Activated CD4-positive, CD25-positive, alpha-beta regulatory T cell treated with anti-CD3 and anti-CD28 coated beads, Interleukin-2, amount 50 U/mL, for 24 hours (primary cell): ENCODE data around the gene NECTIN3.

Experiments
- ATAC-seq, 2 donors: fragments of 150-1000 bp; cut with Tn5 transposase; one replicate each; pipeline ENCODE4 v1.10.0; 2021; ENCODE audit warnings: mild to moderate bottlenecking in 1 of 2, moderate library complexity in 1 of 2

Gene NECTIN3

DNA sequence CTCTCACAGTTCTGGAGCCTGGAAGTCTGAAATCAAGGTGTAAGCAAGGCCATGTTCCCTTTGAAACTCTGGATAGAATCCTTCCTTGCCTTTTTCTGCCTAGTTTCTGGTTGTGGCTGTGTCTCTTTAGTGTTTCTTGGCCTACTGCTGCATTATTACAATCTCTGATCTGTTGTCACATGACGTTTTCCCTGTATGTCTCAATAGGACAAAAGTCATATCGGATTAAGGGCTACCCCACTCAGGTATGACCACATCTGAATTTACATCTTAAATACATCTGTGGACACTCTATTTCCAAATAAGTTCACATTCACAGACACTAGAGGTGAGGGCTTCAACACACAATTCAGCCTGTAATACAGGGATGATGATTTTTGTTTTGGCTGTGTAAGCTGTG is 13.3 kb downstream of the NECTIN3 start:
- ATAC-seq, result no peak

DNA sequence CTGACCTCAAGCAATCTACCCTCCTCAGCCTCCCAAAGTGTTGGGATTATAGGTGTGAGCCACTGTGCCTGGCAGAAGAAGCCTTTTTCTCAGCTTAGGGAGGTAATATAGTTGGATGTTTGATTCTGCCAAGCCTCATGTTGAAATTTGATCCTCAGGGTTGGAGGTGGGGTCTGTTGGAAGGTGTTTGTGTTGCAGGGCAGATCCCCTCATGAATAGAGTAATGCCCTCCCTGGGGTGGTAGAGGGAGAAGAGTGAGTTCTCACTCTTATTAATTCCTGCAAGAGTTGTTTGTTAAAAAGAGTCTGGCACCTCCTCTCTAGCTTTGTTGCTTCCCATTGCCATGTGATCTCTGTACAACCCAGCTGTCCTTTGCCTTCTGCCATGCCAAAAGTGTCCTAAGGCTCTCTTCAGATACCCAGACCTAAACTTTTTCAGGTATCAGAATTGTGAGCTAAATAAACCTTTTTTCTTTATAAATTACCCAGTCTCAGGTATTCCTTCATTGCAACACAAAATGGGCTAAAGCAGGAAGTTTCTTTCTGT is 16.4 kb downstream of the NECTIN3 start:
- ATAC-seq, result no peak

DNA sequence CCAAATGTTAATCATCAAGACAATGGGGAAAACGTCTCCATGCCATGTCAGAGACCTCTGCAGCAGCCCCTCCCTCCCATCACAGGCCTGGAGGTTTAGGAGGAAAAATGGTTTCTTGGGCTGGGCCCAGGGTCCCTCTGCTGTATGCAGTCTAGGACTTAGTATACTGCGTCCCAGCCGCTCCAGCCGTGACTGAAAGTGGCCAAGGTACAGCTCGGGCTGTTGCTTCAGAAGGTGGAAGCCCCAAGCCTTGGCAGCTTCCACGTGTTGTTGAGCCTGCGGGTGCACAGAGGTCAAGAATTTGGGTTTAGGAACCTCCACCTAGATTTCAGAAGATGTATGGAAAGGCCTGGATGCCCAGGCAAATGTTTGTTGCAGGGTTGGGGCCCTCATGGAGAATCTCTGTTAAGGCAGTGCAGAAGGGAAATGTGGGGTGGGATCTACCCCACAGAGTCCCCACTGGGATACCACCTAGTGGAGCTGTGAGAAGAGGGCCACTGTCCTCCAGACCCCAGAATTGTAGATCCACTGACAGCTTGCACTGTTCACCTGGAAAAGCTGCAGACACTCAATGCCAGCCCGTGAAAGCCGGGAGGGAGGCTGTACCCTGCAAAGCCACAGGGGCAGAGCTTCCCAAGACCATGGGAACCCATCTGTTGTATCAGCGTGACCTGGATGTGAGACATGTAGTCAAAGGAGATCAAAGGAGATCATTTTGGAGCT is 25.0 kb downstream of the NECTIN3 start:
- ATAC-seq, result no peak

DNA sequence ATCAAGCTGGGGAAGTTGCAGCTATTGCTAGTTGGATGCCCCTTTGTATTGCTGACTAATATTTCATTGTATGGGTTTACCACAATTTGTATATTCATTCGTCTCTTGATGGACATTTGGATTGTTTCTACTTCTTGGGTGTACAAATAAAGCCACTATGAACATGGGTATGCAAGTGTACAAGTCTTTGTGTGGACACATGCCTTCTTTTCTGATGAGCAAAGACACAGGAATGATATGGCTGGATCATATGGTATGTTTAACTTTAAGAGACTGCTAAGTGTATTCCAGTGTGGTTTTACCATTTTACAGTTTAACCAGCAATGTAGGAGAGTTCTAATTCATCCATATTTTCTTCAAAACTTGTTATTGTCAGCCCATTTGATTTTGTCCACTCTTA is 32.2 kb downstream of the NECTIN3 start:
- no peak for ATAC-seq

DNA sequence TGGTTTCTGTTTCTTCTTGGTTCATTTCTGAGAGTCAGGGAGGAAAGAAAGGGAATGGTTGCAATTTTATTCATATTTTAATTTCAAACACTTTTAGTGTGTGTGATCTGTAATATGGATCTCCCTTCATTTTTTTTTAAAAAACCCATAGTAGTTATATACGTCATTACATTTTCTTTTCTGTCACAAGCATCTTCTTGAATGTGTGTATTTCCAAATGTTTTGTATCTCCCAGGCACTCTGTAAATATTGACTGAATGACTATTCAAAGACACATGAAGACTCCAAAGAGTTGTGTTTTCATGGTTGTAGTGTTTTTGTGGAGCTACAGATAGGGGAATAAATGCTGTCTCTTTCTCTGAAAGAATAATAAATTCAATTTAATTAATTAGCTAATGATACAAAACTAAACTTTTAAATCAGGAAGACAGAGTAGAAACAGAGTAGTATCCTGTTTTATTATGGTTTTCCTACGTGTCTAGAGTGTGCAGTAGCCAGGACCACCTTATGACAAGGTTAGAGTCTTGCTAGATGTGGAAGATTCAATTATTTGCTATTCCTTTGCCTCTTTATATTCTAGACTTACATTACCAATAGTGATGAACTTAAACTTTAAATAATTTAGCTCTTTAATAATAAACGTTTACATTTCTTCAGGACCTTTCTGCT is 35.5 kb downstream of the NECTIN3 start:
- ATAC-seq, result no peak

DNA sequence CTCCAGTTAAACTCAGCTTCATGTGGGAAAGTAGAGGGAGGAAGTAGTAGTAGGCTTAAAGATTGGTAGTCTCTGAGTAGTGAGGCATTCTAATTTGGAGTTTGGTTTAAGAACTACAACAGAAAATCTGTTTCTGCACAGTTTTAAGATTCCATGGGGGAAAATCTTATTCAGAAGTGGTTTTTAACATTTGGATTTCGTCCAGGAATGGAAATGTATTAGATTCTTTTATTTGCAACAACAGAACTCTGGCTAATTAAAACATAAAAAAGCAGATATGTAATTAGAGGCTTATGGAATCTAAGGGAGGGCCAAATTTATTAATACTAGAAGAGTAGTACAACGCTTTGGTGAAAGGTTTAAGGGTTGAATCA is 36.0 kb downstream of the NECTIN3 start:
- no peak for ATAC-seq

DNA sequence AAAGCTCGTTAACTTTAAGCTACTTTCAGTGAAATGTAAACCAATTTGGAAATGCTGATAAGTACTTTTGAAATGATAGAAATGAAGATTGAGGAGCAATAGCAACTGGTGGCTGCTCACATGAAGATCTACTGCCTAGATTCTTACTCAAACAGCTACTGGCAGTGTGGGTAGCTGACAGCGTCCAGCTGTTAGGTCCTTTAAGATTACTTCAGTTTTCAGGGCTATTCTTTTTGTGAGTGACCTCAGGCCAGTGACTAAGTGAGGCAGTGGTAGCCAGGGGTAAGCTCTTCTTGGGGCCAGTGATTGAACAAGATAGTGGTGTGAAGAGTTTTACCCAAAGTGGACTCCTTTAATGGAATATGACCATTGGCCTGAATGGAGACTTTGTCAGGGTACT is 41.3 kb downstream of the NECTIN3 start:
- ATAC-seq, result no peak

DNA sequence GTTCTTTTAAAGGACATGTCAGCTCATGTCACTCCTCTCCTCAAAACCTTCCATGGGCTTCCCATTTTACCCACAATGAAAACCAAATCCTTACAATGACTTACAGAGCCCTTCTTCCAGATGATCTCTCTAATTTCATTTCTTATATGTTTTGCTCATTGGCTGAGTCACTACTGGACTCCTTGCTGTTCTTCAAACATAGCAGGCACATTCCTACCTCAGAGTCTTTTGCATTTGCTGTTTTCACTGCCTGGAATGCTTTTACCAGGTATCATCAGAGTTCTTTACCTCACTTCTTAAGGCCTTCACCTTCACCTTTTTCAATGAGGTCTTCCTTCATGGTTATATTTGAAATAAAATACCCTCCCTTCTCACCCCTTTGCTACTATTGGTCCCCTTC is 57.3 kb downstream of the NECTIN3 start:
- ATAC-seq, result no peak

DNA sequence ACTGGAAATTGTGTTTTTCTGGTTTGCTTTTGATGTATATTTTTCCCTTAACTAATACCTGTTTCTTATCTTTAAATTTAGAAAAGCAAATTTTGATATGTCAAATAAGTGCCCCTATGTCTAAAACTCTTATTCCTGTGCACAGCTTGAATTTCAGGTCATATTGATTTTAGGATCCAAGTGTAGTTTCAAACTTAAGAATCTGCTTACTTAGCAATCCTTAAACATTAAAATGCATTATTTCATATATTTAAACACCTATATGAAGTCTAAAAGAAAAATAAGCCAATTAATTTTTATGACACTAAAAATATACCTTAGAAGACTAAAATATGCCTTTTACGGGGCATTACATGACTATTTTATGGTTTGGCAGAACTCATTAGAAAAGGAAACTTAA is 59.2 kb downstream of the NECTIN3 start:
- no peak for ATAC-seq

DNA sequence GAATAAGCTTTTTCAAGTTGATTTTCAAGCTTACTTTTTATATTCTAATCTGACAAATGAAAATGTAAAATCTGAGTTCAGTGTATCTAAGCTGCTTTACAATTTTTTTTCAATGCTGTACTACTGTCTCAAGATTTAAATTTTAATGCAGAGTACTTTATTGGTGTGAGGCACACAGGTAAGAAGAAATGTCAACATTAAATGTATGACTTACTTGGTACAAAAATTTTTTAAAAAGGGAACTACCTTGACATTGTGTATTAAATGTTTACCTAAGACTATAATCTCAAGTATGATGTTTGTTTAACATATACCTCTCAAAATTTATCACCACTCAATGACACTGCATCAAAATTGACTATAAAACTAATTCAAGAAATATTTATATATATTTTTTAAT is 62.7 kb downstream of the NECTIN3 start:
- ATAC-seq, result no peak

DNA sequence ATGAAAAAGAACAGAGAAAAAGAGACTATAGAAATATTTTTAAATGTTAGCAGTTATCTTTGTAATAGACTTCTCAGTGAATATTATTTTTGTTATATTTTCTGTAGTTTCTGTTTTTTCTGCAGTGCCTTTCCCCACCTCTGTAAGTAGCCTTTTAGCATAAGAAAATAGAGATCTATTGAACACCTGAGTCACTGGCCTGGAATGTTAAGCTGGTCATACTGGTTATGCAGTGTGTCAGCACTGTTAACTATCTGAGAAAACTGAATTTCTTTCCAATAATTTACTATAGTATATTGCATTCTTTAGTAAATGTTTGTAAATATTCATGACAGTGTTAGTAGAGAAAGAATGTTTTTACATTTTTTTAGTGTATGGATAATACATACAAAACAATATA is 79.8 kb downstream of the NECTIN3 start:
- ATAC-seq, result no peak

DNA sequence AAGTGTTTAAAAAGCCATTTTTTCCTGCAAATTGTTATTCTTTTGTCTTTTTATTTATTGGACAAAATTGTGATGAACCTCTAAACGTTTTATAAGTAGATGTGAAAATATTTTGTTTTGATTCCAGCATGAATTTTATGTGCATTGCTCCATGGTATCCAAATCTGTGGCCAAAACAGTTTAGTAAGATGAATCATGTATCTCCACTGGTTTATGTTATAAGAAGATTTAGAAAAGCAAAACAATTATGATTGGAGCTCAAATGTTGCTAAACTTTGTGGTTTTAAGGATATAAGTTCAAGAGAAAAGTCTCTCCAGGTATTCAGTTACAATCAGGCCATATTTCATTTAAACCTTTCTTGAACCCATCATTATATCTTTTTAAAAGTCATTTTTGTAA is 80.9 kb downstream of the NECTIN3 start:
- no peak for ATAC-seq

DNA sequence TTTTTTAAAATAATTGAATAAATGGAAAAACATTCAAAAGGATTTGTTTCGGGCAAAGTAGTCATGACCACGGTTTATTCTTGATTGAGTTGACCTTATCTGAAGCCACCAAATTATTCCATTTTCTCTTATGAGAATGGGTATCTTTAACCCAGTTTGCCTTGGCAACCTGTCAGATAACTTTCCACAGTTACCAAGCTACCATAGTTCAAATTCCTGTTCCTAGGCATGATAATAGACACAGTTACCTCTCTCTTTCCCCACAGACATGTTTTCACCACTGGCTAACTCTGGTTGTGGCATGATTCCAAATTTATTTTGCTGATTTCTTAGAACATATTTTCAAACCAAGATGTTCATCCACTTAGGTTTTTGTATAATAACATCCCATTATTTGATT is 84.9 kb downstream of the NECTIN3 start:
- ATAC-seq, result no peak

DNA sequence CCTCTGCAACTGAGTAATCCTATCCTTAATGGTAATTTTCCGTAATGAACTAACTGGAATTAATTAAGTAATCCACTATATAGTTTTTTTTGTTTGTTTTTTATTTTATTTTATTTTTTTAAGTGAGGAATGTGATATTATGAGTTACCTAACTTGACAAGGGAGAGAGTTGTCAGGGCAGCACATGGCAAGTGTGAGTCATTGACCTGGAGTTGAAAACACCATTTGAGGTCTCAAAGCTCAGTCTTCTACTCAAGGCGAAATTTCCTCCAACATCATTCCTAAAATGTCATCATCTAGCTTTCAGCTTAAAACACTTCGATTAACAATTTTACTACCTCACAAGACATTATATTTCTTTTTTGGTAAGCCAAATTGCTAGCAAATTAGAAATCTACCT is 87.8 kb downstream of the NECTIN3 start:
- no peak for ATAC-seq

DNA sequence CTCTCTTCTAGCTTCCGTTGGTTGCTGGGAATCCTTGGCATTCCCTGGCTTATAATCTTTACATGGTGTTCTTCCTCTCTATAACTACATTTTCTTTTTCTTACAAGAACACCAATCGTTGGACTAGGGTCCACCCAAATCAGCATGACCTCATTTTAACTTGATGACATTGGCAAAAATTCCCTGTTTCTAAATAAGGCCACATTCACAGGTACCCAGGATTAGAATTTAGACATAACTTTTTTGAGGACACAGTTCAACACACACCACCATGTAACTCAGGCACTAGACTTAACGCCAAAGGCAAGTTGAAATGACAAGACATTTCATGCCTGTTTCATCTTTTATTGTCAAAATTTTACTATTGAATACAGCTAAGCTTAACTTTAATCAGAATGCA is 93.0 kb downstream of the NECTIN3 start:
- no peak for ATAC-seq

DNA sequence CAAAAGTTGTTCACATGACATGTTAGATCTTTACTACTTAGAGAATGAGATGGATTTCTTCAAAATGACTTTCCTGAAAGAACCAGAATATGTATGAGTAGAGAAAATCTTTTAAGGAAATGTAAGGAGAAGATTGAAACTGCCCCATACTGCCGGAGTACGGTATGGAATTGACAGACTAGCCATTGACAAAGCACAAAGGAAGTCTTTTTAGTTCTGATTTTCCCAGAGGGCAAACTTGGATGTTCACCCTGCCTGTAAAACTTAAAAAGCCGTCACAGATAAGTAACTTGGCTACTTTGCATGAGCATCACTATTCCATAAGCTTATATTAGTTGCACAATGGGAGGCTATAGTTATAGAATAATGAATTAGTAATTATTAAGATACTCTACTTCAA is 93.8 kb downstream of the NECTIN3 start:
- no peak for ATAC-seq

DNA sequence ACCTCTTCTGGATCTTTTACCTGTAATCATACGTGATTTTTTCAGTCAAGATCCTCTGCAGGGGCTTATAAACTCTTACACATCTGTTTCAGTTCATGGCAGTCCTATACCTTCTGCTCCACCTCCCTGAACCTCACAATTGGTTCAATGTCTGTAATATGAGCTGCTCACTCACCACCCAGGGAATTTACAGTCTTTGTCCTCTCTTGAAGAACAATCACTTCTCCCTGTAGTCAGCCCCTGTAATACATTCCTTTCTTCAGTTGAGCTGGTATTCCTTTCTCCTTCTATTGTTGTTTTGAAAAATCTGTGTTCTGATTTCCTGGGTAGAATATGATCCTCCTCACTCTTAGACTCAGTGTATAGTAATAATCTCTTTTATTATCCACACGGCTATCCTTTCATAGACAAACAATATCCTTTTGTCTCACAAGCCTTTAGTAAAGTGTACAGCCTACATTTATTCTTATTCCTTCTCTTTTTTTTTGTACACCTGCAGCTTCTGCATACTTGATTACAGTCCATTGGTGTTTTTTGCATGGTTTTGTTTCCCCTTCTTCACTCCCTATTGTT is 101.8 kb downstream of the NECTIN3 start:
- no peak for ATAC-seq

DNA sequence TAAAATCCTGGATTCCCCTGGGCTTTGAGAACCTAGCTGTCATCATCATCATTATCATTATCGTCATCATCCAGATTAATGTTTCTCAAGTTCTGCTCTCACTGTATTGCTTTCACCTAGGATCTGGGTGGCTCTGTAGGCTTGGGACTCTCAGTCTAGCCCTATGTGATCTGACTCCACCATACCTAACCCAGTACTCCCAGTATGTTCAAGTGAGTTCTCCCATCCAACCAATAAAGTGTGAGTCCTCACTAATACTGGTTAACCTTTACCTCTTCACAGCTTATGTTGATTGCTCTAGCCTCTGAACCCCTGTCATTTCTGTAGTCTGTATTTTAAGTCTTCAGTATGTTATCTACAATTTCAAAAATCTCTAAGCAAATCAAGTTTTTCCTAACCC is 102.3 kb downstream of the NECTIN3 start:
- ATAC-seq, result no peak

DNA sequence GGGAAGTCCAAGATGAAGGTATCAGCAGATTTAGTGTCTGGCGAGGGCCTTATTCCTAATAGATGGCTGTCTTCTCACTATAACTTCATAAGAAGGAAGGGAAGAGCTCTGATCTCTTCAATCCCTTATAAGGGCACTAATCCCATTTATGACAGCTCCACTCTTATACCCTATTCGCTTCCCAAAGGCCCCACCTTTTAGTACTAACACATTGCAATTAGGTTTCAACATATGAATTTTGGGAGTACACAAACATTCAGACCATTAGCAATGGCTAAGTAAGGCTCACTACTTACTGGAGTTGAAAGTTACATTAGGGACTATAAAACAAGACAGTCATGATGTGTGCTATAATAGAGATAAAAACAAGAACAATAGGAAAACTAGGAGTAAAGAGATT is 118.9 kb downstream of the NECTIN3 start:
- no peak for ATAC-seq

DNA sequence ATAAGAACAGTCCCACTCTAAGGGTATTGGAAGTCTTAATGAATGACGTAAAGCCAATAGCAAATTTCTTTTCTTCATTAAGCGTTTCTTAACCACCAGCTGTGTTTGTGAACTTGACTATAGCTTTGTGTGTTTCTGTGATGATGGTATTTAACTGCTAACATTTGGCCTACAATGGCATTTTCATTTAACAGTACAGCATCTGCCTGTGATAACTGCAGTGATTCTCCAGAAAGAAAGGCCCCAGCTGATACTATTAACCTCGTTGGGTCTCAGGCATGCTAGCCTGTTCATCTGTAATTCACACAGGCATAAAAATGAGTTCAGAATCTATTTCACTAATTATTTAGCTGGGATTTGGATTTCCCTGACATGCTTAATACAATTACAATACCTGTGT is 121.9 kb downstream of the NECTIN3 start:
- ATAC-seq, result no peak

DNA sequence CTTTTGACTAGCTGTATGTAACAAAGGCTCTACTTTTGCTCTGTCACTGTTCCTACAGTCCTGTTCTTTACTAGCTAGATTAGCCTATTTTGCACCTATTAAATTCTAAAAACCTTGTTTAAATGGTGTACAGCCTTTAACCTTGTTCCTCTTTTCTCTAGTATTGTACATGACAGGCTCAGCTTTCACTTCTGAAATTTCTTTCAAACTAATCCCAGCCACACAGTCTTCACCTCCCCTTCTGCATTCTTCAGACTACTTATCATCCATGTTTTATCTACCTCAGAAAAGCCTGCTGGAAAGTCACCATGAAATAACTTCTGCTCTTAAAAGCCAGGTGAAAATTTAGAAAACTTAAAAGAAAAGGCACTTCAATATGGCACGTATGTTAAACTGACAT is 122.4 kb downstream of the NECTIN3 start:
- no peak for ATAC-seq

DNA sequence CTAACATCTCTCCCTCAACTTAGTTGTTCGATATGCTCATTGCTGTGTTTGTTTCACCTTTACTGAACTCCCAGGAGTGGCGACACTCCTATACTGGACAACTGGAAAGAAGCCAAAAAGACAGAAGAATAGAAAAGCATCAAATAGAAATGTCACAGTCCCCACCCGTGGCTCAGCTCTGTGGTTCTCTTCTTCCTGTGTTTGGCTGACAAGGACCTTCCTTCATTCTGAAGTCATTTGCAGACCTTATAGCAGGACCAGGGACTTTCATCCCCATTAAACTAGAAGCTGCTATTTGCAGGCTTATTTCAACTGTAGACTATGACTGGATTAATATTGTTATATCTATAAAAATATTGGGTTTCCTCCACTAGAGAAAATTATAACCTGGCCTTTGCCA is 125.9 kb downstream of the NECTIN3 start:
- ATAC-seq, result no peak

DNA sequence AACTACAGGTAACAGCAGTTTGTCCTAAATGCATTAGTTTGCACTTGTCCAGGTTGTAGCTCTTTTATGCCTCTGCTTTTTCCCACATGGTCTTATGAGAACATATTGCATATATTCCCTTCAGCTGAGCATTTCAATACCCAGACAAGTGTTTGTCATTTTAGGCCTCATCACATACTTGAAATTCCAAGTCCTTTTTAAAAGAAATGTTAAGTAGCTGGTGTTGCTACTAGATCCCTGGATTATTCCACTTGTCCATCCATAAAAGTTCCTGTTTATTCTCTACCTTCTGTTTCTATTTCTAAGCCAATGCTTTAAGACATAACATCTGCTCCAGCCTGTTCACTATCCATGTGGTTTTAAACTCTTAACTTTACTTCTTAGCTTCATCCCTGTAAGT is 128.4 kb downstream of the NECTIN3 start:
- no peak for ATAC-seq

DNA sequence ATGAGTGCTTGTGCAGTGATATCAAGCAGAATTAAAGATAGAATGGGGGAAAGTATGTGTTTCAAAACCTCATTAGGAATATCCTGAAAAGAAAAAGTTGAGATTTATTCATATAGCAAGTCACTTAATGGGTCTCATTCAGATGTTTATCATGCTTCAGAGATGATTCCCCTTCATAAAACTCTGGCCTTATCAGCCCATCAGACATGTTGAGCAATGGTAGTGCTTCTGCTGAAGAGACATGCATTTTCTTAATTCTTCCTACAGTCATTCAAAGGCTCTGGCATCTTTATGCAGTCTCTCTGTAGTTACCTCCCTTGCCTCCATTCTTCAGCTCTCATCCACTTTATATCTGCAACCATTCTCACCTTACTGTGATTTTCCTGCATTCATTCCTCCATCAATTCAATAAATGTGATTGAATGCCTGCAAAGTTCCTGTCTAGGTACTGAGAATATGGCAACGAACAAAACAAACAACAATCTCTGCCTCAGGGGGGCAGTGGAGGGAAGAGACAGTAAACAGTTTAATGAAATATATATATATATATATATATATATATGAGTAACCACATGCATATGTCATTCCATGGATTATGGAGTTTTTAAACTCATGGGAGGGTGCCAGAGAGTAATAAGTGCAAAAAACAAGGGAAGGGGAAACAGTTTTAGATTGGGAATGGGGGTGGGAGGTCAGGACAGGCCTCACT is 138.5 kb downstream of the NECTIN3 start:
- ATAC-seq, result no peak
